ENCODE data around the gene MMP1.

The MMP1 gene

GRCh38 chr11:102832612-102833011, 34.7 kb upstream of the MMP1 start:
- Histone ChIP-seq H3K4me2 (ENCODE audit: low read depth, low read length, poor library complexity, severe bottlenecking) (no peak overlapping the region), H3F3A (ENCODE audit: insufficient read depth) (no peaks in the 10 kb centered on the region), H3K79me2 (ENCODE audit: insufficient read depth, low read length) (no peaks in the 10 kb centered on the region), H3K27me3 (ENCODE audit: low read length) (0 out of 2 replicates have a peak, but pooled peaks cover 2% of the 10 kb centered on the region), H3K9me2 (replicated peaks; ENCODE audit: insufficient read depth, low read length) (no peaks in the 10 kb centered on the region), H3K36me3 (ENCODE audit: low read length) (no peaks in the 10 kb centered on the region), H2AFZ (ENCODE audit: low read depth, low read length, severe bottlenecking) (no peak overlapping the region), H3K9me3 (ENCODE audit: insufficient read depth, low read length) (no peaks in the 10 kb centered on the region), H3K4me3 (ENCODE audit: insufficient read depth, low read length, poor library complexity, severe bottlenecking) (no peak overlapping the region), H3K27ac (ENCODE audit: low read depth, low read length) (no peak overlapping the region), H4K20me1 (ENCODE audit: low read depth, low read length) (no peaks in the 10 kb centered on the region), H3K9ac (ENCODE audit: low read length) (no peak overlapping the region)
- TF ChIP-seq CTCF (IDR thresholded peaks at IDR 0.05; ENCODE audit: insufficient read depth, low read length, poor library complexity, severe bottlenecking): no peak
- TF ChIP-seq EZH2phosphoT487 (conservative IDR thresholded peaks at IDR 0.05; ENCODE audit: low read length): no peak

GRCh38 chr11:102831489-102832440, 33.8 kb upstream of the MMP1 start:
- Histone ChIP-seq H3K4me3 (ENCODE audit: insufficient read depth, low read length, poor library complexity, severe bottlenecking) (no peak overlapping the region), H3K4me2 (ENCODE audit: low read depth, low read length, poor library complexity, severe bottlenecking) (no peak overlapping the region), H3F3A (ENCODE audit: insufficient read depth) (no peaks in the 10 kb centered on the region), H3K79me2 (ENCODE audit: insufficient read depth, low read length) (no peaks in the 10 kb centered on the region), H3K27me3 (ENCODE audit: low read length) (0 out of 2 replicates have a peak, but pooled peaks cover 2% of the 10 kb centered on the region), H3K36me3 (ENCODE audit: low read length) (no peaks in the 10 kb centered on the region), H4K20me1 (ENCODE audit: low read depth, low read length) (no peaks in the 10 kb centered on the region), H3K9me3 (ENCODE audit: insufficient read depth, low read length) (no peaks in the 10 kb centered on the region), H3K27ac (ENCODE audit: low read depth, low read length) (no peak overlapping the region), H3K9me2 (replicated peaks; ENCODE audit: insufficient read depth, low read length) (no peaks in the 10 kb centered on the region), H2AFZ (ENCODE audit: low read depth, low read length, severe bottlenecking) (no peak overlapping the region), H3K9ac (ENCODE audit: low read length) (no peak overlapping the region)
- TF ChIP-seq CTCF (IDR thresholded peaks at IDR 0.05; ENCODE audit: insufficient read depth, low read length, poor library complexity, severe bottlenecking): no peak
- TF ChIP-seq EZH2phosphoT487 (conservative IDR thresholded peaks at IDR 0.05; ENCODE audit: low read length): no peak

- Histone ChIP-seq H3K79me2 (ENCODE audit: insufficient read depth, low read length) (no peaks in the 10 kb centered on the region), H3K9me2 (replicated peaks; ENCODE audit: insufficient read depth, low read length) (no peaks in the 10 kb centered on the region), H3K36me3 (ENCODE audit: low read length) (no peaks in the 10 kb centered on the region), H3K9ac (ENCODE audit: low read length) (no peak overlapping the region), H4K20me1 (ENCODE audit: low read depth, low read length) (no peaks in the 10 kb centered on the region), H3K27ac (ENCODE audit: low read depth, low read length) (no peak overlapping the region), H3K4me2 (ENCODE audit: low read depth, low read length, poor library complexity, severe bottlenecking) (no peak overlapping the region), H3K27me3 (ENCODE audit: low read length) (no peaks in the 10 kb centered on the region), H2AFZ (ENCODE audit: low read depth, low read length, severe bottlenecking) (no peak overlapping the region), H3K4me3 (ENCODE audit: insufficient read depth, low read length, poor library complexity, severe bottlenecking) (no peak overlapping the region), H3F3A (ENCODE audit: insufficient read depth) (no peaks in the 10 kb centered on the region), H3K9me3 (ENCODE audit: insufficient read depth, low read length) (no peaks in the 10 kb centered on the region)
- no peak for TF ChIP-seq EZH2phosphoT487 (conservative IDR thresholded peaks at IDR 0.05; ENCODE audit: low read length)
- no peak for TF ChIP-seq CTCF (IDR thresholded peaks at IDR 0.05; ENCODE audit: insufficient read depth, low read length, poor library complexity, severe bottlenecking)
Measured at GRCh38 chr11:102831128-102831488, 33.1 kb upstream of the MMP1 start.

Measured in SU-DHL-6 (cell line).